ENCODE data around the gene LIMK1. TPM values are rescaled to one million over a fixed set of nuclear protein-coding genes. Genes with fewer than 3 reads are reported as not detected.

LIMK1 gene
- total RNA-seq, 1 experiment from 2014 or later, result 63.8 TPM

- Mint-ChIP-seq H3K4me1 (peaks cover 13 to 16% of the 10 kb centered on the region in 2 experiments), H3K4me3 (no peak overlapping the region), H3K27ac (no peak overlapping the region), H3K36me3 (ENCODE audit: insufficient read depth in 1 of 3, low read depth in 3 of 3) (no peaks in the 10 kb centered on the region), H3K27me3 (ENCODE audit: low read depth) (peaks cover 9% of the 10 kb centered on the region), H3K9me3 (peaks cover 0 to 3% of the 10 kb centered on the region in 2 experiments; a peak in 1 of 5 replicates)
- Histone ChIP-seq H3K9me3 (ENCODE audit: control insufficient read depth, low read depth, low read length) (no peaks in the 10 kb centered on the region), H3K23me2 (ENCODE audit: insufficient read length, low read depth, low read length, poor library complexity, severe bottlenecking) (no peaks in the 10 kb centered on the region), H3K4me2 (ENCODE audit: insufficient read depth, insufficient read length, low read length) (no peak overlapping the region), H2AK5ac (ENCODE audit: insufficient read length, low read length) (no peak overlapping the region), H3K4me1 (ENCODE audit: insufficient read depth, low read length) (no peaks in the 10 kb centered on the region; the same call in 1 of the 2 replicates), H2BK15ac (ENCODE audit: low read depth, low read length) (no peak overlapping the region), H3K79me1 (ENCODE audit: insufficient read depth, low read depth, low read length, poor library complexity, severe bottlenecking) (no peaks in the 10 kb centered on the region), H4K20me1 (ENCODE audit: control insufficient read depth, insufficient read depth, insufficient read length) (no peaks in the 10 kb centered on the region), H2BK20ac (ENCODE audit: low read depth, low read length, poor library complexity, severe bottlenecking) (no peak overlapping the region), H3K23ac (ENCODE audit: insufficient read length, low read depth, low read length) (no peak overlapping the region), H2BK12ac (ENCODE audit: insufficient read length, low read depth, low read length) (no peak overlapping the region), H3K27ac (ENCODE audit: insufficient read length, low read depth, low read length) (no peak overlapping the region), H3K56ac (ENCODE audit: insufficient read length, low read depth, low read length) (no peak overlapping the region), H3K79me2 (ENCODE audit: insufficient read depth, low read length) (no peaks in the 10 kb centered on the region), H3K18ac (ENCODE audit: insufficient read length, low read depth, low read length) (no peak overlapping the region), H3K4ac (ENCODE audit: low read depth, low read length) (no peak overlapping the region), H3T11ph (ENCODE audit: low read length) (no peak overlapping the region), H3K9ac (ENCODE audit: extremely low read depth, insufficient read length, low read length) (no peak overlapping the region), H2AFZ (ENCODE audit: low read length) (no peak overlapping the region), H2BK120ac (ENCODE audit: low read depth, low read length, poor library complexity, severe bottlenecking) (no peak overlapping the region), H4K5ac (ENCODE audit: insufficient read length, low read depth, low read length) (no peak overlapping the region), H4K91ac (ENCODE audit: insufficient read length, low read depth, low read length) (no peak overlapping the region), H3K14ac (ENCODE audit: insufficient read depth, low read length) (no peak overlapping the region), H3K27me3 (ENCODE audit: insufficient read depth, low read length) (no peaks in the 10 kb centered on the region), H4K8ac (replicated peaks; ENCODE audit: insufficient read length, low read depth, low read length) (no peak overlapping the region), H2BK5ac (ENCODE audit: insufficient read length, low read length) (no peak overlapping the region)
- no peak for DNase-seq
- WGBS (ENCODE audit: extremely low coverage, insufficient read length, low lambda C conversion rate), result no CpG with 5 or more reads among the region's 2 CpGs
- no peak for TF ChIP-seq CTCF (conservative IDR thresholded peaks at IDR 0.05)
Measured at GRCh38 chr7:74129887-74130286, 46.3 kb downstream of the LIMK1 start.
